K562 (cell line): ENCODE data around the gene SBK3. TPM values are rescaled to one million over a fixed set of nuclear protein-coding genes. Genes with fewer than 3 reads are reported as not detected.

ENCODE experiments used
- ASH1L ChIP-seq: fragments of 450-650 bp; IDR thresholded peaks from 2 replicates; pipeline ENCODE4 v1.6.1; 2018; ENCODE audit warnings: borderline replicate concordance, mild to moderate bottlenecking, low read depth; ENCODE audit not compliant: partially characterized antibody
- ATF1 ChIP-seq, 2 experiments: fragments of 450-650 bp in 1 of 2; IDR thresholded peaks; 2 replicates each; pipeline ENCODE4 v1.6.1; 2016; ENCODE audit warnings: missing compliant biosample characterization in 1 of 2, missing genetic modification characterization in 1 of 2
- CSDE1 ChIP-seq, 2 experiments: fragments of 450-650 bp; IDR thresholded peaks; 2 replicates each; pipeline ENCODE4 v1.6.1; 2016; ENCODE audit warnings: mild to moderate bottlenecking in 1 of 2
- CXXC5 ChIP-seq: fragments of 250-450 bp; sonication (Bioruptor Pico); IDR thresholded peaks from 2 replicates; pipeline ENCODE4 v1.8.0; 2022; ENCODE audit warnings: inconsistent platforms, mild to moderate bottlenecking, moderate library complexity
- ETS2 ChIP-seq: IDR thresholded peaks from 2 replicates; pipeline ENCODE4 v1.6.1; 2016; ENCODE audit warnings: borderline replicate concordance, missing genetic modification characterization, mild to moderate bottlenecking, moderate library complexity, missing compliant biosample characterization; ENCODE audit not compliant: poor library complexity, severe bottlenecking
- GABPB2 ChIP-seq: fragments of 250-450 bp; sonication (Bioruptor Pico); conservative IDR thresholded peaks from 2 replicates; pipeline ENCODE4 v1.5.1; 2021; ENCODE audit warnings: mild to moderate bottlenecking
- HDAC2 ChIP-seq: fragments of 450-650 bp; IDR thresholded peaks from 2 replicates; pipeline ENCODE4 v1.6.1; 2016; ENCODE audit warnings: mild to moderate bottlenecking
- HDGF ChIP-seq: fragments of 450-650 bp; IDR thresholded peaks from 2 replicates; pipeline ENCODE4 v1.6.1; 2016
- MXI1 ChIP-seq: IDR thresholded peaks from 2 replicates; pipeline ENCODE4 v1.6.1; 2011; ENCODE audit warnings: low read depth, mild to moderate bottlenecking, improper control_type of control experiment, low read length
- NFRKB ChIP-seq: fragments of 450-650 bp; IDR thresholded peaks from 2 replicates; pipeline ENCODE4 v1.6.1; 2016; ENCODE audit warnings: low read depth
- RAD21 ChIP-seq, 2 experiments: fragments of 250-450 bp in 1 of 2; fragments of 450-650 bp in 1 of 2; sonication (Bioruptor Pico) in 1 of 2; formaldehyde crosslinking in 1 of 2; IDR thresholded peaks in 1 of 2; conservative IDR thresholded peaks in 1 of 2; 2 replicates each; pipeline versions ENCODE4 v1.4.0 to v1.8.0; 2020 to 2022; ENCODE audit warnings: mild to moderate bottlenecking in 2 of 2, moderate library complexity in 1 of 2
- RBFOX2 ChIP-seq: fragments of 200-400 bp; formaldehyde crosslinking; IDR thresholded peaks from 2 replicates; pipeline ENCODE4 v1.6.1; 2017; ENCODE audit warnings: low read depth, mild to moderate bottlenecking, low read length, moderate library complexity
- ZC3H8 ChIP-seq: fragments of 450-650 bp; IDR thresholded peaks from 2 replicates; pipeline ENCODE4 v1.6.1; 2017
- ZNF311 ChIP-seq: fragments of 250-450 bp; sonication (Bioruptor Pico); IDR thresholded peaks from 2 replicates; pipeline ENCODE4 v1.4.0; 2020; ENCODE audit warnings: mild to moderate bottlenecking, moderate library complexity
- ZNF384 ChIP-seq: IDR thresholded peaks from 2 replicates; pipeline ENCODE4 v1.6.1; 2012; ENCODE audit warnings: low read depth, low read length, improper control_type of control experiment
- ZNF444 ChIP-seq: fragments of 250-450 bp; sonication (Bioruptor Pico); IDR thresholded peaks from 2 replicates; pipeline ENCODE4 v1.4.0; 2020; ENCODE audit warnings: mild to moderate bottlenecking, moderate library complexity
- polyA plus RNA-seq, 8 experiments: library from polyadenylated mRNA; depleted of rRNA in 4 of 8; stranded (reverse) in 5 of 8; unstranded in 3 of 8; fragments of >200 nt; fragmentation: Nextera tagmentation in 2 of 8; fragmentation: Illumina TruSeq in 1 of 8; extraction: Ambion mirVana in 2 of 8; extraction: Trizol in 1 of 8; gene quantifications; 2 replicates each; pipeline versions ENCODE4 v1.2.1 to v1.2.3, GENCODE V29; 2011 to 2014; ENCODE audit warnings: inconsistent platforms in 1 of 8, missing spikeins in 1 of 8
- total RNA-seq, 7 experiments: library from RNA; depleted of rRNA in 6 of 7; stranded (reverse); fragments of >200 nt in 6 of 7; fragmentation: Illumina TruSeq in 2 of 7; extraction: Trizol in 2 of 7; gene quantifications; 2 replicates each; pipeline versions ENCODE4 v1.2.1 to v1.2.3, GENCODE V29; 2011 to 2021; ENCODE audit warnings: low replicate concordance in 1 of 7
- TF ChIP-seq, protein P1 (sequence below): fragments of 250-450 bp; sonication (Bioruptor Pico); IDR thresholded peaks from 2 replicates; pipeline ENCODE4 v1.4.0; 2020; ENCODE audit warnings: mild to moderate bottlenecking, moderate library complexity
- TF ChIP-seq, protein P2 (sequence below): sonication (generic); formaldehyde crosslinking; IDR thresholded peaks from 2 replicates; pipeline ENCODE4 v1.8.1; 2023; ENCODE audit warnings: missing genetic modification reagents, mild to moderate bottlenecking, borderline replicate concordance
- TF ChIP-seq, protein P3 (sequence below): fragments of 250-450 bp; sonication (Bioruptor Pico); IDR thresholded peaks from 2 replicates; pipeline ENCODE4 v1.8.0; 2022; ENCODE audit warnings: moderate library complexity, mild to moderate bottlenecking, inconsistent platforms

Gene SBK3
- total and polyA plus RNA-seq, 9 of the 15 experiments (the other 6 are each of a cell fraction or from before 2014, with no cell fraction given), result 0.11 to 0.43 (median 0.13) TPM; not detected in 6

DNA sequence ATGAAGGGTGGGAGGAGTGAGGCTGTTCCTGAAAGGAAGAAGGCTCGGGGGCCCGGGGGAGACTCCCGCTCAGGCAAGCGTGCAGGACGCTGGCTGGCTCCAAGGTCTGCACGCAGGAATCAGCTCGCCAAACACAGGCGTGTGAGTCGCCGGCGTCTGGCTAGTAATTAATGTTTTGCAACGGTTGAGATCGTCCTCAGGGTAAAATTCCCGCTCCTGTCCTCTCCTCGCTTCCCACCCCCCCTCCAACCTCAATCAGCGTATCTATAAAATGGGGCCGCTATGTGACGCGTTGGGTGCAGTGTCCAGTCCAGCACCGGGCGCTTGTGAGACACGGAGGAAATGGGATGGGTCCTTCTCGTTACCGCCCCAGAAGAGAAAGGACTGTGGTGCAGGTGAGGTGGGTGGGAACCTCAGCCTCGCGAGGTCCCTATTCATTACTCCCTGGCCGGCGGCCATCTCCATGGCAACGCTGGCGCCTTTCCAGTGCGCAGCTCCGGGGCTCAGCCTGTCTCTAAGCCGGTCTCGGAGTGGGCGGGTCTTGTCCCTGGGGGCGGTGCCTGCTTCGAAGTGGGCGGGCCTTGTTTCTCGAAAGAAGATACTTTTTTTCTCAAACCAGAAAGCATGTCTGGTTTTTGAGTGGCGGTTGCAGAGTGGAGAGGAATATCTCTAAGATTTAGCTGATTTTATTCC lies 41.8 kb upstream of the SBK3 start (continued):
- TF ChIP-seq, protein P1, sequence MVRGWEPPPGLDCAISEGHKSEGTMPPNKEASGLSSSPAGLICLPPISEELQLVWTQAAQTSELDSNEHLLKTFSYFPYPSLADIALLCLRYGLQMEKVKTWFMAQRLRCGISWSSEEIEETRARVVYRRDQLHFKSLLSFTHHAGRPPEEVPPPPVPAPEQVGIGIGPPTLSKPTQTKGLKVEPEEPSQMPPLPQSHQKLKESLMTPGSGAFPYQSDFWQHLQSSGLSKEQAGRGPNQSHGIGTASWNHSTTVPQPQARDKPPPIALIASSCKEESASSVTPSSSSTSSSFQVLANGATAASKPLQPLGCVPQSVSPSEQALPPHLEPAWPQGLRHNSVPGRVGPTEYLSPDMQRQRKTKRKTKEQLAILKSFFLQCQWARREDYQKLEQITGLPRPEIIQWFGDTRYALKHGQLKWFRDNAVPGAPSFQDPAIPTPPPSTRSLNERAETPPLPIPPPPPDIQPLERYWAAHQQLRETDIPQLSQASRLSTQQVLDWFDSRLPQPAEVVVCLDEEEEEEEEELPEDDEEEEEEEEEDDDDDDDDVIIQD, result no peak
- TF ChIP-seq, protein P2, sequence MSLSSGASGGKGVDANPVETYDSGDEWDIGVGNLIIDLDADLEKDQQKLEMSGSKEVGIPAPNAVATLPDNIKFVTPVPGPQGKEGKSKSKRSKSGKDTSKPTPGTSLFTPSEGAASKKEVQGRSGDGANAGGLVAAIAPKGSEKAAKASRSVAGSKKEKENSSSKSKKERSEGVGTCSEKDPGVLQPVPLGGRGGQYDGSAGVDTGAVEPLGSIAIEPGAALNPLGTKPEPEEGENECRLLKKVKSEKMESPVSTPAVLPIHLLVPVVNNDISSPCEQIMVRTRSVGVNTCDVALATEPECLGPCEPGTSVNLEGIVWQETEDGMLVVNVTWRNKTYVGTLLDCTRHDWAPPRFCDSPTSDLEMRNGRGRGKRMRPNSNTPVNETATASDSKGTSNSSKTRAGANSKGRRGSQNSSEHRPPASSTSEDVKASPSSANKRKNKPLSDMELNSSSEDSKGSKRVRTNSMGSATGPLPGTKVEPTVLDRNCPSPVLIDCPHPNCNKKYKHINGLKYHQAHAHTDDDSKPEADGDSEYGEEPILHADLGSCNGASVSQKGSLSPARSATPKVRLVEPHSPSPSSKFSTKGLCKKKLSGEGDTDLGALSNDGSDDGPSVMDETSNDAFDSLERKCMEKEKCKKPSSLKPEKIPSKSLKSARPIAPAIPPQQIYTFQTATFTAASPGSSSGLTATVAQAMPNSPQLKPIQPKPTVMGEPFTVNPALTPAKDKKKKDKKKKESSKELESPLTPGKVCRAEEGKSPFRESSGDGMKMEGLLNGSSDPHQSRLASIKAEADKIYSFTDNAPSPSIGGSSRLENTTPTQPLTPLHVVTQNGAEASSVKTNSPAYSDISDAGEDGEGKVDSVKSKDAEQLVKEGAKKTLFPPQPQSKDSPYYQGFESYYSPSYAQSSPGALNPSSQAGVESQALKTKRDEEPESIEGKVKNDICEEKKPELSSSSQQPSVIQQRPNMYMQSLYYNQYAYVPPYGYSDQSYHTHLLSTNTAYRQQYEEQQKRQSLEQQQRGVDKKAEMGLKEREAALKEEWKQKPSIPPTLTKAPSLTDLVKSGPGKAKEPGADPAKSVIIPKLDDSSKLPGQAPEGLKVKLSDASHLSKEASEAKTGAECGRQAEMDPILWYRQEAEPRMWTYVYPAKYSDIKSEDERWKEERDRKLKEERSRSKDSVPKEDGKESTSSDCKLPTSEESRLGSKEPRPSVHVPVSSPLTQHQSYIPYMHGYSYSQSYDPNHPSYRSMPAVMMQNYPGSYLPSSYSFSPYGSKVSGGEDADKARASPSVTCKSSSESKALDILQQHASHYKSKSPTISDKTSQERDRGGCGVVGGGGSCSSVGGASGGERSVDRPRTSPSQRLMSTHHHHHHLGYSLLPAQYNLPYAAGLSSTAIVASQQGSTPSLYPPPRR (CRISPR knock-in tag), result no peak
- peak; percentile 69; the same call in 1 of the 2 replicates for TF ChIP-seq MXI1
- no peak for TF ChIP-seq ASH1L
- TF ChIP-seq HDGF, result no peak
- TF ChIP-seq ATF1 (CRISPR knock-in tag; IDR thresholded peaks at IDR 0.05), result no peak
- TF ChIP-seq ATF1 (tag; IDR thresholded peaks at IDR 0.05), result peak; percentile 56
- TF ChIP-seq CXXC5 (CRISPR knock-in tag), result peak; percentile 25; the same call in 1 of the 2 replicates
- no peak for TF ChIP-seq ZC3H8
- peak; percentile 69 for TF ChIP-seq ZNF384
- TF ChIP-seq GABPB2 (CRISPR knock-in tag), result no peak
- TF ChIP-seq, protein P3, sequence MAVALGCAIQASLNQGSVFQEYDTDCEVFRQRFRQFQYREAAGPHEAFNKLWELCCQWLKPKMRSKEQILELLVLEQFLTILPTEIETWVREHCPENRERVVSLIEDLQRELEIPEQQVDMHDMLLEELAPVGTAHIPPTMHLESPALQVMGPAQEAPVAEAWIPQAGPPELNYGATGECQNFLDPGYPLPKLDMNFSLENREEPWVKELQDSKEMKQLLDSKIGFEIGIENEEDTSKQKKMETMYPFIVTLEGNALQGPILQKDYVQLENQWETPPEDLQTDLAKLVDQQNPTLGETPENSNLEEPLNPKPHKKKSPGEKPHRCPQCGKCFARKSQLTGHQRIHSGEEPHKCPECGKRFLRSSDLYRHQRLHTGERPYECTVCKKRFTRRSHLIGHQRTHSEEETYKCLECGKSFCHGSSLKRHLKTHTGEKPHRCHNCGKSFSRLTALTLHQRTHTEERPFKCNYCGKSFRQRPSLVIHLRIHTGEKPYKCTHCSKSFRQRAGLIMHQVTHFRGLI (CRISPR knock-in tag), result no peak
- 0 out of 2 replicates have a peak, but pooled peaks have one; percentile 45 for TF ChIP-seq HDAC2
- TF ChIP-seq NFRKB, result no peak
- TF ChIP-seq RAD21 (CRISPR knock-in tag; conservative IDR thresholded peaks at IDR 0.05 in 1 of 2, IDR thresholded peaks at IDR 0.05 in 1 of 2), result no peak
- no peak for TF ChIP-seq ZNF311
- peak in 1 of 2 experiments; percentile 82; a peak in 2 of 4 replicates for TF ChIP-seq CSDE1 (IDR thresholded peaks at IDR 0.05)
- no peak for TF ChIP-seq ZNF444 (CRISPR knock-in tag)
- 0 out of 2 replicates have a peak, but pooled peaks have one; percentile 17 for TF ChIP-seq RBFOX2
- no peak for TF ChIP-seq ETS2 (tag)
